GM15510 (cell line): ENCODE data around the gene IL1RN.

Experiments
- POLR2A ChIP-seq: IDR thresholded peaks from 3 replicates; pipeline ENCODE4 v1.6.1; 2011; ENCODE audit warnings: borderline replicate concordance; ENCODE audit not compliant: insufficient read length; ENCODE audit errors: extremely low read depth

Gene IL1RN, protein sequence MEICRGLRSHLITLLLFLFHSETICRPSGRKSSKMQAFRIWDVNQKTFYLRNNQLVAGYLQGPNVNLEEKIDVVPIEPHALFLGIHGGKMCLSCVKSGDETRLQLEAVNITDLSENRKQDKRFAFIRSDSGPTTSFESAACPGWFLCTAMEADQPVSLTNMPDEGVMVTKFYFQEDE

GRCh38 chr2:113126845-113127645 lies at the start of gene IL1RN:
Gene IL1RN, plus strand, starts transcription at chr2:113127598. Its CDS starts 27 bp downstream, at chr2:113127625.
- no peak for TF ChIP-seq POLR2A

GRCh38 chr2:113077921-113078320 lies 49.5 kb upstream of the IL1RN start:
- TF ChIP-seq POLR2A, result no peak

GRCh38 chr2:113078350-113078839 lies 49.0 kb upstream of the IL1RN start:
- no peak for TF ChIP-seq POLR2A

- TF ChIP-seq POLR2A, result no peak
Measured at GRCh38 chr2:113079131-113079530, 48.3 kb upstream of the IL1RN start.

- no peak for TF ChIP-seq POLR2A
Measured at GRCh38 chr2:113080134-113080533, 47.3 kb upstream of the IL1RN start.

- TF ChIP-seq POLR2A, result no peak
Measured at GRCh38 chr2:113081488-113082210, 45.7 kb upstream of the IL1RN start.

DNA sequence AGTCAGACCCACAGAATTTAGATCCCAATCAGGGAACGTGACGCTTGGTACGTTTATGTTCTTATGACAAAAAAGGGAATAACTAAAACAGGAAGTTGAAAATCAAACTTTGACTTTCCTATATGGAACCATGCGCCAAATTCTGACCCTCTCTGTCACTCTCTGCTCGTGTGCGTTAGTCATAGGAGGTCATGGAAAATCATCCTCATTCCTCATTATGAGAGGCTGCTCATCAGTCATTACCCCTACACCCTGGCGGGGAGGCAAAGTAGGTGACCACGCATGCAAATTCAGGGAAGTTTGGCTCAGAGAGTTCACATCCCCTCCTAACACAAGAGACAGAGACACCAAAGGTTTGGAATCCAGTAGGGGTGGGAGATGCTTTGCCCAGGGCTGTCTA lies 44.1 kb upstream of the IL1RN start:
- TF ChIP-seq POLR2A, result no peak

- no peak for TF ChIP-seq POLR2A
Measured at GRCh38 chr2:113084249-113085000, 43.0 kb upstream of the IL1RN start.

DNA sequence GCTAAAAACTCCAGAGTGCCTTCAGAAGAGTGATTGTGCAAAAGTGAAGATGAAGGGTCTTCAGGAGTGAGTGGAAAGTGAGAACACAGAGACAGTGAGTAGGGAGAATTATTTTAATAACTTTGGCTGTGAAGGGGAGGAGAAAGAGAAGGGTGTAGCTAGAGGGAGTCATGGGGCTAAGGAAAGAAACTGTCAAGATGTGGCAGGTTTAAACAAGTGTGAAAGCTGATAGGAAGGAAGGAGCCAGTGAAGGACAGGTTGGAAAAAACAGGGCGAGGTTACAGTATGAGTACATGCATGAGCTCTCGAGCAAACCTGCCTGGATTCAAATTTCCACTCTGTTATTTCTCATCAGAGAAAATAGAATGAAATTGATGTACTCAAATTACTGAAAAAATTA lies 41.9 kb upstream of the IL1RN start:
- no peak for TF ChIP-seq POLR2A

GRCh38 chr2:113088213-113088992 lies 39.0 kb upstream of the IL1RN start:
- no peak for TF ChIP-seq POLR2A

DNA sequence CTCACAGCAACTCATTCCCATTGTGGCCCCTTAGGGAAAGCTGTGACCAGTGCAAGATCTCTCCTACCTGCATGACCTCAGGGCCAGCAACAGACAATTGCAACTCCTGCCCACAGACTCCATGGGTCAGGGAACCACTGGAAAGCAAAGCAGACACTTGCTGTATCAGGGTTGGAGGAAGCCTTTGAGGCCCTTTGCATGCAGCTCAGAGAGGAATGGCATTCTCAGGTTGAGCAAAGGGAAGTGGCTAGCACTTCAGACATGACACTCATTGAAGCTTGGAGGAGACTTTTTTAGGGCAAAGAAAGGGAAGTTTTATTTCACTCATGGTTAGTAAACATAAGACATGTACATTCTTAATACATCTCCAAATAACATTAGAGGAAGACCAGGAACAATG lies 37.5 kb upstream of the IL1RN start:
- no peak for TF ChIP-seq POLR2A

- no peak for TF ChIP-seq POLR2A
Measured at GRCh38 chr2:113091231-113091896, 36.0 kb upstream of the IL1RN start.

DNA sequence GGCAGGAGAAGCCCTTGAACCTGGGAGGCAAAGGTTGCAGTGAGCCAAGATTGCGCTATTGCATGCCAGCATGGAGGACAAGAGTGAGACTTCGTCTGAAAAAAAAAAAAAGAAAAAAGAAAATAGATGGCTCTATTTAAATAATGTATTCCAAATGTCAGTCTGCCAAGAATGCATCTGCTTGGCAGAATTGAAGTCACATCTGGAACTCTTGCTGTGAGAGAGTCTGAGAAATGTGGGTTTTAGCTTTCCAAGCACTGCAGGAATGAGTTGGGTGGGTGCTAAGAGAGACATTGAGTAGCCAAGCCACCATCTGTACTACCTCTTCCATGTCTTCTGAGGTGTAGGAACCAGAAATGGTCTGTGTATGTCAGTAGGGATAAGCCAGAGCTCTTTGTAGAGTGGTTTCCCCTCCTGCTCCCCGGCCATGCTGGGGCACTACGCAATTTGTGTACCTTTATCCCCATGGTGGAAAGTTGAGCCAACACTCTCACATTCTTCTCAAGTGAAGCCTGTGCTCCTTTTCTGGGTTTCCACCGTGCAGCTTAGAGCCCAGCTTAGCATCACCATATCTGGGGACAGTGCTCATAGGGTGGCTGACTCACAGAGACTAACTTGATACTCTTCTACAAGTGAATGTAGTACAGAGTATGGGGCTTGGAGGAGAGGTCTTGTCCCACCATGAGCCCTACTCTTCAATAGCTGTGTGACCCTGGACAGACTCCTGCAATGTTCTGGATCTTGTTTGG lies 34.4 kb upstream of the IL1RN start:
- no peak for TF ChIP-seq POLR2A

DNA sequence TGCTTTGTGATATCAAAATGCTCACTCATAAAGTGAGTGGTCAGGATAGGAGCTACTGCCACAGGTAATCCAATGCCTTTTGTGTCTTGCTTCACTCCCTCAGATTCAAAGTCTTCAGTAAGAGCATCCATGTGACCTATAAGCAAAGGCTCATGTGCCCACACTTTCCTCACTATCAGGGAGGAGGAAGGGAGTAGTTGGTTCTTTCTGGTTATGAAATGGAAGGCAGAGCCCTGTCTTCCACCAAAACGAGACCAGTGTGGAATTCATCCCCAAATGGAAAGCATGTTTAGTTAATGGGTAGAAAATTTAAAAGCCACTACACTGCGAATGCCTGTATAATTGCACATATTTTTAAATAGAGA lies 33.8 kb upstream of the IL1RN start:
- no peak for TF ChIP-seq POLR2A

DNA sequence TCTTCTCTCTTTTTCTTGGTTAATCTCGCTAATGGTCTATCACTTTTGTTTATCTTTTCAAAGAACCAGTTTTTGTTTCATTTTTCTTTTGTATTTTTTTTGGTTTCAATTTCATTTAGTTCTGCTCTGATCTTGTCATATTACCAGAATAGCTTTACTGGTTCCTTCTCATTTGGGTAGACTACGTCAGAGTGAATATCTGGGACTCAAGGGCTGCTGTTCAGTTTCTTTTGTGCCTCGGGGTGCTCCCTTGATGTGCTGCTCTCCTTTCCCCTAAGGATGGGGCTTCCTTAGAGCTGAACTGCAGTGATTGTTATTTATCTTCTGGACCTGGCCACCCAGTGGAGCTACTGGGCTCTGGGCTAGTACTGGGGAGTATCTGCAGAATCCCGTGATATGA lies 29.4 kb upstream of the IL1RN start:
- no peak for TF ChIP-seq POLR2A
